Measurements from ENCODE around the gene GATAD2A.

GRCh38 chr19:19433666-19434213 lies 28.3 kb downstream of the GATAD2A start:
- TF ChIP-seq CTCF (IDR thresholded peaks at IDR 0.05; ENCODE audit: insufficient read depth, low read depth, low read length) (no peak), EZH2 (IDR thresholded peaks at IDR 0.05; ENCODE audit: insufficient read depth, low read length) (no peak)

Measured in astrocyte (in vitro differentiated cells and primary cell).